Measurements from ENCODE around the gene LHPP.
"Not testable (repeated sequence)": the region's sequence is repeated elsewhere in the genome, so short reads cannot be mapped to it uniquely, and the experiment has no call there.

The LHPP gene

GRCh38 chr10:124602646-124603365, 141.2 kb downstream of the LHPP start:
- DNase-seq, result peak in 1 of 58 donors; percentile 14

DNA sequence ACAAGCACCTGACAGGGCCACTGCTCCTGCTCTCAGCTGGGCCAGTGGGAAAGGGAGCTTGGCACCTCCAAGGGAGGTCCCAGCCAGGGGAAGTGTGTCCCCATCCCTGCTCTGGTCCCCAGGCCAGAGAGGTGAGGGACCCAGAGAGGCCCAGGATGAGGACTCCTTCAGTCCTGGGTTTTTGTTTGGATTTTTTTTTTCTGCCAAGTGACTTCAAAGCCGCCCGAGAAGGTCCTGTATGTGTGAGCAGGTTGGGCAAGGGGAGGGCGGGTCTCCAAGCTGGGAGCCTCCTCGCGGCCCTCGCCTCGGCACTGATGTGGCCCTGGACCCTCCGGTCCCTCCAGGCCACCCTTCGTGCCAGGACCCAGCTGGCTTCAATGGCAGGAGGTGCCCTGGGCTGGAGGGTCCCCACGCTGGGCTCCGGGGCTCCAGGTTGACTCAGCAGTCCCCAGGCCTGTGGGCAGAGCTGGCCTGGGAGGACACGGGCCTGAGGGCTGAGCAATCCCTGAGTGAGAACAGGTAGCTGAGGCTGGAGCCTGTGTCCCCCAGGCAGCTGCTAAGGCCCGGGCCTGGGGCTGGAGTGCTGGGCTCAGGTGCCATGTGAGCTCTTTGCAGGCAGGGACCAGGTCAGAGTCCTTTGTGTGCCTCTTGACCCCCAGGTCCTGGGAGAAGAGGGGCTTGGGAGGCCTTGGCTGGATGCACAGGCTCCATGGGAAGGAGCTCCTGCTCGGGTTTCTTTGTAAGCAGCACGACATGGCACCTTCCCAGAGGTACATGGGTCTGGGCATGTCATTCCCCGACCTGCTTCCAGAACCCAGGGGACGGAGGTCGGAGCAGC, 142.0 kb downstream of the LHPP start:
- DNase-seq, result no peak

DNA sequence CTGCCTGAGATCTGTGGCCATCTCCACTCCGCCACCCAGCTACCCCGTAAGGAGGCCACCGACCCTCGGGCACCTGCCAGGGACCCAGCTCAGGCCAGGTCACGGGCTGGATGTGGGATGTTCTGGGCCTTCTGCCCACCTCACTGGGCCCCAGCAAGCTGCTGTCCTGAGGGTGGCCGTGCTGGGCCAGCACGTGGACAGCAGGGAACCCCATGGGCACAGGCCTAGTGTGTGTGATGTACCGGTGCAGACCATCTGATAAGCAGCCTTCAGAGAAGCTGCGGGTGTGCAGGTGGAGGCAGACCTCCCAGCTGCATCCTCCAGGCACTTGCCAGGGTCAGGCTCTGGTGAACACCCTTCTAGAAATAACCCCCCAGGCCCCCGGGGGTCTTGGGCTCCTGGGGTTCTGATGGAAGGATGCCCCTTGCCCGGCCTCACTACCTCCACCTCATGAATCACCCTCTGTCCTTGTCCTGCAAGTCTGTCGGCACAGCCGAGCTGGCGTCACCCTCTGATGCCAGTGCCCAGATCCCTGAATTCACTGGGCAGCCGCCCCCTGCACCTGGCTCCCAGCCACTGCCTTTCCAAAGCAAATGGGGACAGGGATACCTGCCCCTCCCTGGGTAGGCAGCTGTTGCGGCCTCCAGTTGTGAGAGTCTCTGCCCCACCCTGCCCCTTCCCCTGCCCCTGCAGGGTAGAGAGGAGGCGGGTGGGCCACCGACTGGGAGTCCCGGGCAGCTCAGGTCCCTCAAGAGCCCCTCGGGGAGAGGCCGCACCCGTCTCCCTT, 142.8 kb downstream of the LHPP start:
- DNase-seq, result peak in 26 of 58 donors; percentile 30 to 85 (median 66)

DNA sequence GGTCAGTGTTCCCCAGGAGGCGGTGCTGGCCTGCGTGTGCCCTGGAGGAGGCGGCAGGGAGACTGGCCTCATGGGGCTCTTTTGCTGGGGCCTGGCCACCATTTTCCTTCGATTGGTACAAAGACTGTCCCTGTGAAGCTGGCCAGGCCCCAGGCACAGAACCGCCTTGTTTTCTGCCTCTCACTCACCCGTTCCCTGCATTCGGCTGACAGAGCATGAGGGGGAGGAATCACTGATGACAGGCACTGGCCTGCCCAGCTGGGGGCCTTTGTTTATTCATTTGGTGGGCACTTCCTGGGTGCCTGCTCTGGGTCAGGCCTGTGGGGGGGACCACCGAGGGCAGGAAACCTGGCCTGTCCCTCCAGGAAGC, 143.4 kb downstream of the LHPP start:
- DNase-seq, result peak in 50 of 58 donors; percentile 40 to 89 (median 73)

DNA sequence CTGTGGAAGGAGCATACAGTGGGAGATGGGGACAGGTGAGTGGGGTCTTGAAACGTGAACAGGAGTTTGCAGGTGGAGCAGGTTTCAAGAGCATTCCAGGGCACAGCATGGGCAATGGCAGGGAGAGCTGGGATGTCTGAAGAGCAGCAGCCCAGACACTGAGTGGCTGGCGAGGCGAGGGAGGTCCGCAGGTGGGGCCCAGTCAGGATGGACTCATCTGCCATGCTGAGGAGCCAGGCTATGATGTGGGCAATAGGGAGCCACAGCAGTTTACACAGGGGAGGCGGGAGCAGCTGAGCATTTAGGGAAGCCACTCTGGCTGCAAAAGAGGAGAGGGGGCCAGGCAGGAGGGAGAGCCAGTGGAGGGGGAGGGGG, 143.8 kb downstream of the LHPP start:
- DNase-seq, result no peak

DNA sequence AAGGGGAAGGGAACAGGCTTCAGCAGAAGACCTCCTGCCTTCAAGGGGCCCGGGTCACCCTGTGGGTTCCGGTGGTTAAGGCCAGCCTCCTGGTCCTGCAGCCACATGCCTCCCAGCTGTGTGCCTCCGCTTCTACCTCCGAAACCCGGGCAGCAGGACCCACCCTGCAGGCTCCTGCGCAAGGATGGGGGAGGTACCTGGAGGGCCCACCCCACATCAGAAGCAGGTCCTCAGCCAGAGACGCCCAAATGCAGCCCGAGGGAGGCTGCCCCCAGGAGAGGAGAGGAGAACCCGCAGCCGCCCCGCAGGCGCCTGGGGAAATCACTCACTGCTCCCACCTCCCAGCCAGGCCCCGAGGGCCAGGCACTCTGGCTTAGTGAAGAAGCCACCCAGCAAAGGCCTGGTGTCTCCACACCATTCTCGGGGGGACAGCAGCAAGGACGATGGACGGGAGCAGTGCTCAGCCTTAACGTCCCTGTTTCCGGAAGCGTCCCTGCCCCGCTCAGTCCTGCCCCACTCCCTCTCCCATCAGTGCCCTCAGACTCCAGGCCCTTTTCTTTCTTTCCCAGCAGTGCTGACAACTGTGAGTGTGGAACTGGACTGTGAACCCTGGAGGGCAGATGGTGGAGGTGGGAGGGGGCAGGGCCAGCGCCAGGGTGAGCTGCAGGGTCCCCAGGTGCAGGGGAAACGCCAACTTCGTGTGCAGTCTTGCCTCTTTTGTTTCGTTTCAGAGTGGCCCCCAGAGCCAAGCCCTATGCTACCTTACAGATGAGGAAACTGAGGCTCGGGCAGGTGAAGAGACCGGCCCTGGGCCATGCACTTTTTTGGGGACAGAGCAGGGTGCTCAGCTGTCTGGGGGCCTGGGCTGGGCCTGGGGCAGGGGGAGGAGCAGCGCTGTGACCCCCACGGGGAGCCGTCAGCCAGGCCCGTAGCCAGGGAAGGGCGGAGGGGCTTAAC, 144.5 kb downstream of the LHPP start:
- DNase-seq, result no peak

GRCh38 chr10:124606822-124607221, 145.2 kb downstream of the LHPP start:
- no peak for DNase-seq

- no peak for DNase-seq
These were observed 146.1 kb downstream of the LHPP start for GRCh38 chr10:124607693-124608092.

GRCh38 chr10:124608093-124608721, 146.6 kb downstream of the LHPP start:
- DNase-seq, result no peak

DNA sequence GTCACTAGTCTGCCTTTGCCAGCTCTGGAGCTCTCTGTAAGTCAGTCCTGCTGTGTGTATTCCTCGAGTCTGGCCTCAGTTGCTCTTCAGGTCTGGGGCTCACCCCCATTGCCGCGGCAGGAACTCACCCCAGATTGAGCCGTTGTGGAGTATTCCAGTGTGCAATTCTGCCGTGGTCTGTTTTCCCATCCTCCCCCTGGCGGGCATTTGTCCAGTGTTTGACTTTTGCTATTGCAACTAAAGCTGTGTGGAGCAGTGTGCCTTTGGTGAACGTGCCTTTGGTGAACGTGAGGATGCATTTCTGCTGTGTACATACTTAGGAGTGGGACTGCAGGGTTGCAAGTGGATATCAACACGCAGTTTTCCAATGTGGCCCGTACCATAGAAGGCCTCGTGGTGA, 148.1 kb downstream of the LHPP start:
- no peak for DNase-seq

- peak in 1 of 58 donors; percentile 25 for DNase-seq
These were observed 148.6 kb downstream of the LHPP start for GRCh38 chr10:124610186-124610585.

DNA sequence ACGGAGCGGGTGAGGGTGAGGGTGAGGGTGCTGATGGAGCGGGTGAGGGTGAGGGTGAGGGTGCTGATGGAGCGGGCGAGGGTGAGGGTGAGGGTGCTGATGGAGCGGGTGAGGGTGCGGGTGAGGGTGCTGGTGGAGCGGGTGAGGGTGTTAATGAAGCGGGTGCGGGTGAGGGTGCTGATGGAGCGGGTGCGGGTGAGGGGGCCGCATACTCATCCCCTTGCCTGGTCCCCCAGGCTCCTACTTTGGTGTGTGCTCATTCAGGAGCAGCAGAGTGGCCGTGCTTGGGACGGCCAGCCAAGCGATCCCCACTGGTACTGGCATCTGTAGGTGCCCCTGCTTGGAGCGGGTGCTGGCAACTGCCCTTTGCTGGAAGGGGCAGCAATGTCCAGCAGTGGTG, 149.2 kb downstream of the LHPP start:
- DNase-seq, result not testable (repeated sequence)

- DNase-seq, result no peak
These were observed 150.1 kb downstream of the LHPP start for GRCh38 chr10:124611738-124612137.

- DNase-seq, result peak in 2 of 58 donors; percentile 33 to 54
These were observed 151.2 kb downstream of the LHPP start for GRCh38 chr10:124612611-124613498.

GRCh38 chr10:124614003-124614659, 152.5 kb downstream of the LHPP start:
- no peak for DNase-seq

DNA sequence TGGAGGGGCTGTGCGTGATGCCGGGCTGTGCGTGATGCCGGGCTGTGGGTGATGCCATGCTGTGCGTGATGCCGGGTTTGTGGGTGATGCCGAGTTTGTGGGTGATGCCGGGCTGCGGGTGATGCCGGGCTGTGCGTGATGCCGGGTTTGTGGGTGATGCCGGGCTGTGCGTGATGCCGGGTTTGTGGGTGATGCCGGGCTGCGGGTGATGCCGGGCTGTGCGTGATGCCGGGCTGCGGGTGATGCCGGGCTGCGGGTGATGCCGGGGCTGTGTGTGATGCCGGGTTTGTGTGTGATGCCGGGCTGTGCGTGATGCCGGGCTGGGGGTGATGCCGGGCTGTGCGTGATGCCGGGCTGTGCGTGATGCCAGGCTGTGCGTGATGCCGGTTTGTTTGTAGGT, 153.6 kb downstream of the LHPP start:
- DNase-seq, result no peak

GRCh38 chr10:124616040-124616835, 154.6 kb downstream of the LHPP start:
- no peak for DNase-seq

GRCh38 chr10:124616836-124617130, 155.2 kb downstream of the LHPP start:
- DNase-seq, result no peak

Data from anterior cingulate cortex (tissue), 58 donors.